GM19043 (cell line): ENCODE data around the gene CCDC201.

Experiments used
- ATAC-seq: cut with Tn5 transposase; IDR thresholded peaks from one replicate; pipeline ENCODE4 v1.9.1; 2021; ENCODE audit warnings: low read depth; ENCODE audit not compliant: unreplicated experiment

CCDC201 gene, protein sequence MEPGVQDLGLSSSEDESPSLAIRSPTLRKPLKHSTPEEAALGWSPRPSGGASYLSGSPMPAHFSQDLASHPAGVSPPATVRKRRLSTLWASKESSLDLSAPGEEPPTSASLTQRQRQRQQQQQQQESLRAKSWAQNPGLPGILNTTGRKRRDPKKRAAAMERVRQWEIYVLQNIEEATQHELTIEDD

GRCh38 chr7:45873035-45873354, at the start of gene CCDC201:
Gene CCDC201, minus strand, starts transcription at chr7:45873082. Its CDS starts 75 bp downstream, at chr7:45873007.
- ATAC-seq = no peak

- no peak for ATAC-seq
These were observed 49.0 kb upstream of the CCDC201 start for GRCh38 chr7:45921699-45922519.

- ATAC-seq = no peak
These were observed 48.5 kb upstream of the CCDC201 start for GRCh38 chr7:45921381-45921698.

GRCh38 chr7:45920502-45921380, 47.9 kb upstream of the CCDC201 start, which contains the start of gene IGFBP3:
Gene IGFBP3, minus strand, starts transcription at chr7:45921272. Its CDS starts 132 bp downstream, at chr7:45921140.
- ATAC-seq = no peak

GRCh38 chr7:45919993-45920459, 47.1 kb upstream of the CCDC201 start:
- no peak for ATAC-seq

GRCh38 chr7:45919231-45919784, 46.4 kb upstream of the CCDC201 start:
- no peak for ATAC-seq

DNA sequence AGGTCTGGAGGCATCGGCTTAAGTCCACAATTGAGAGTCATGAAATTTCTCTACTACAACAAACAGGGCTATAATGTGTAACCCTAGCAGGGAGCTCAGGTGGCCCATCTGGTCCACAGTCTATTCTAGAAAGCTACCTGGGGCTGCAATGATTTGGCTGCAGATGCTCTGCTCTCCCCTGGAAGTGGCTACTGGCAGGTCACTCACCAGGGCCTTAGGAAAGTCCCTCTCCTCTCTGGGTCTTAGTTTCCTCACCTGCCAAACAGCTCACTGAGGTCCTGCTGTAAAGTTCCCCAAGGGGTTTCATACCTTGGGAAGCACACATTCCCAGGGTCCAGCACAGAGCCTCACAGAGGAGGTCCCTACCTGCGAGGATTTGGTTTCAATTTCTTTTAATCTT, 45.7 kb upstream of the CCDC201 start:
- ATAC-seq = no peak

GRCh38 chr7:45917658-45918057, 44.8 kb upstream of the CCDC201 start:
- peak; percentile 55 for ATAC-seq

- ATAC-seq = no peak
These were observed 44.2 kb upstream of the CCDC201 start for GRCh38 chr7:45917064-45917463.

DNA sequence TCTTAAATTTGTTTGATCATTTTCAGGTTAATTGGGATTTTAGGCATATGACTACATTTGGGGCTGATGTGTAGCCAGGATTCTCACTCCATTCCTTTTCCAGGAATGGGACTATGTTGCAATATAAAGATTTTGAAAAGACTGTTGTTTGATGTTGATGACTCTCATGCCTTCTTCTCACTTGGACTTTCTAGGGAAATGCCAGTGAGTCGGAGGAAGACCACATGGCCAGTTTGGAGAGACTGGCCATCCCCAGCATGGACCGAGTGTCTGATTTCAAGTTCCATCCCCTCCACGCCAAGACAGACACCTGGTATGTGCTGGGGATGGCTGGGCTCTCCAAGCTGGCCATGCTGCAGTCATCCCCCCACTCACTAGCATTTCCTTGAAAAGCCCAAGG, 42.7 kb upstream of the CCDC201 start:
- ATAC-seq = no peak

GRCh38 chr7:45914911-45915310, 42.0 kb upstream of the CCDC201 start:
- ATAC-seq = no peak

- ATAC-seq = no peak
These were observed 40.1 kb upstream of the CCDC201 start for GRCh38 chr7:45912972-45913371.

- ATAC-seq = no peak
These were observed 38.4 kb upstream of the CCDC201 start for GRCh38 chr7:45911311-45911710.

GRCh38 chr7:45910855-45911254, 38.0 kb upstream of the CCDC201 start:
- ATAC-seq = no peak

GRCh38 chr7:45909561-45909960, 36.7 kb upstream of the CCDC201 start:
- no peak for ATAC-seq

- no peak for ATAC-seq
These were observed 29.9 kb upstream of the CCDC201 start for GRCh38 chr7:45902820-45903219.

GRCh38 chr7:45901566-45901965, 28.7 kb upstream of the CCDC201 start:
- ATAC-seq = no peak

DNA sequence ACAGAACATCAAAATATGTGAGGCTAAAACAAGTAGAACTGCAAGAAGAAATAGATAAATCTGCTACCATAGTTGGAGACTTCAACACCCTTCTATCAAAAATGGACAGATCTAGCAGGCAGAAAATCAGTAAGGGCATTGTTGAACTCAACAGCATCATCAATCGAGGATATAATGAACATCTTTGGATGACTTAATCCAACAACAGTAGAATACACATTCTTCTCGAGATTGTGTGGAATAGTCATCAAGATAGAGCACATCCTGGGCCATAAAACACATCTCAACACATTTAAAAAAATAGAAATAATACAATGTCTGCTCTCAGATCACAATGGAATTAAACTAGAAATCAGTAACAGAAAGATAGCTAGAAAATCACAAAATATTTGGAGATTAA, 25.3 kb upstream of the CCDC201 start:
- ATAC-seq = no peak

DNA sequence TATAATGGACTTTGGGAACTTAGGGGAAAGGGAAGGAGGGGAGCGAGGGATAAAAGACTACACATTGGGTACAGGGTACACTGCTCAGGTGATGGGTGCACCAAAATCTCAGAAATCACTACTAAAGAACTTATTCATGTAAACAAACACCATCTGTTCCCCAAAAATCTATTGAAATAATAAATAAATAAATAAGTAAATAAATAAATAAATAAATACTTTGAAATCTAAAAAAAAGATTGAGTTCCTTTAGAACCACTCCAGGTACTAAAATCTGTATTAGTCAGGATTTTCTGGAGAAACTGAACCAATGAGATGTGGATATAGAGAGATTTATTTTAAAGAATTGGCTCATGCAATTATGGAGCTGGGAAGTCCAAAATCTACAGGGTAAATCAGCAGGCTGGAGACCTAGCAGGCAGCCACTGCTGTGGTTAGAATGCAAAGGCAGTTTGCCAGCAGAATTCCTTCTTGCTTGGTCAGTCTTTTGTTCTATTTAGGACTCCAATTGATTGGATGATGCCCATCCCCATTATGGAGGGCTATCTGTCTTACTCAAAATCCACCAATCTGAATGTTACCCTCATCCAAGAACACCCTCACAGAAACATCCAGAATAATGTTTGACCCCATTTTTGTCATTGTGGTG, 24.3 kb upstream of the CCDC201 start:
- no peak for ATAC-seq

GRCh38 chr7:45894665-45895062, 21.8 kb upstream of the CCDC201 start:
- ATAC-seq = no peak
